HL-60 (cell line): ENCODE data around the gene TRIM9.
A peak's percentile ranks its signal among the peaks of the same experiment; 100 is the strongest.

Experiments
- DNase-seq, 2 experiments: peaks; one replicate each; pipeline ENCODE4 v3.0.0-alpha.2; 2010 to 2020; ENCODE audit warnings: low read depth in 1 of 2, low spot score in 1 of 2
- H3K27ac ChIP-seq: fragments of 250-450 bp; sonication (Bioruptor Pico); replicated peaks from 2 replicates; pipeline ENCODE4 v1.5.1; 2020; ENCODE audit warnings: mild to moderate bottlenecking, moderate library complexity
- H3K27me3 ChIP-seq: fragments of 250-450 bp; sonication (Bioruptor Pico); 2 replicates; pipeline ENCODE4 v1.5.1; 2021; ENCODE audit warnings: mild to moderate bottlenecking, moderate library complexity; ENCODE audit not compliant: insufficient read depth, poor library complexity, severe bottlenecking
- H3K4me3 ChIP-seq: replicated peaks from 2 replicates; pipeline ENCODE4 v1.5.1; 2011; ENCODE audit warnings: mild to moderate bottlenecking, control low read depth, low read length; ENCODE audit not compliant: insufficient read depth
- CTCF ChIP-seq: IDR thresholded peaks from one replicate; pipeline ENCODE4 v1.5.1; 2011; ENCODE audit warnings: low read length, control low read depth, inconsistent platforms; ENCODE audit not compliant: insufficient read depth
- GABPA ChIP-seq: IDR thresholded peaks from 2 replicates; pipeline ENCODE4 v1.6.1; 2012; ENCODE audit warnings: low read depth
- POLR2AphosphoS5 ChIP-seq: IDR thresholded peaks from 2 replicates; pipeline ENCODE4 v1.6.1; 2012; ENCODE audit warnings: low read depth
- REST ChIP-seq: IDR thresholded peaks from 2 replicates; pipeline ENCODE4 v1.6.1; 2012; ENCODE audit warnings: low read depth; ENCODE audit not compliant: insufficient replicate concordance
- SPI1 ChIP-seq: IDR thresholded peaks from 2 replicates; pipeline ENCODE4 v1.6.1; 2012; ENCODE audit warnings: low read depth, mild to moderate bottlenecking, borderline replicate concordance

TRIM9 gene

GRCh38 chr14:51006781-51007211, 88.1 kb downstream of the TRIM9 start:
- H3K4me3 ChIP-seq: no peak overlapping the region
- TF ChIP-seq POLR2AphosphoS5: peak; percentile 67
- no peak for TF ChIP-seq REST
- no peak for TF ChIP-seq SPI1
- peak; percentile 40 to 54 for DNase-seq
- H3K27me3 ChIP-seq: no peaks in the 10 kb centered on the region
- H3K27ac ChIP-seq: peak overlapping the region; percentile 29; the same call in 1 of the 2 replicates

- H3K4me3 ChIP-seq: no peak overlapping the region
- no peak for DNase-seq
- no peak for TF ChIP-seq GABPA
- TF ChIP-seq POLR2AphosphoS5: no peak
- no peak for TF ChIP-seq CTCF
- no peak for TF ChIP-seq REST
- no peak for TF ChIP-seq SPI1
- H3K27ac ChIP-seq: peak overlapping the region; percentile 29; the same call in 1 of the 2 replicates
- no peaks in the 10 kb centered on the region for H3K27me3 ChIP-seq
These were observed 88.6 kb downstream of the TRIM9 start for GRCh38 chr14:51006324-51006723.

- no peak overlapping the region for H3K4me3 ChIP-seq
- no peak overlapping the region for H3K27ac ChIP-seq
- H3K27me3 ChIP-seq: no peaks in the 10 kb centered on the region
- DNase-seq: no peak
- TF ChIP-seq GABPA (no peak), SPI1 (no peak), CTCF (no peak), POLR2AphosphoS5 (no peak), REST (no peak)
These were observed 89.9 kb downstream of the TRIM9 start for GRCh38 chr14:51004801-51005526.
